GM12892 (cell line): Measurements from ENCODE around the gene C2CD5.
A peak's percentile ranks its signal among the peaks of the same experiment; 100 is the strongest.

Source experiments
- DNase-seq: peaks from one replicate; pipeline ENCODE4 v3.0.0; 2011; ENCODE audit not compliant: insufficient read length
- FAIRE-seq: peaks from 2 replicates; lab custom pipeline; 2011; peaks lifted over from hg19 to GRCh38; lab: Jason Lieb, UNC
- POLR2A ChIP-seq: IDR thresholded peaks from 2 replicates; pipeline ENCODE4 v1.6.1; 2011; ENCODE audit warnings: low read depth, low read length, control low read depth
- POLR2AphosphoS5 ChIP-seq: IDR thresholded peaks from 2 replicates; pipeline ENCODE4 v1.6.1; 2011; ENCODE audit warnings: low read depth, low read length, control low read depth
- TAF1 ChIP-seq: IDR thresholded peaks from 2 replicates; pipeline ENCODE4 v1.6.1; 2011; ENCODE audit warnings: low read depth, mild to moderate bottlenecking, control low read depth, low read length, borderline replicate concordance

C2CD5 gene

GRCh38 chr12:22532317-22532716, 12.0 kb downstream of the C2CD5 start:
- DNase-seq (no peak), FAIRE-seq (no peak)
- TF ChIP-seq POLR2A (no peak), TAF1 (no peak)

DNA sequence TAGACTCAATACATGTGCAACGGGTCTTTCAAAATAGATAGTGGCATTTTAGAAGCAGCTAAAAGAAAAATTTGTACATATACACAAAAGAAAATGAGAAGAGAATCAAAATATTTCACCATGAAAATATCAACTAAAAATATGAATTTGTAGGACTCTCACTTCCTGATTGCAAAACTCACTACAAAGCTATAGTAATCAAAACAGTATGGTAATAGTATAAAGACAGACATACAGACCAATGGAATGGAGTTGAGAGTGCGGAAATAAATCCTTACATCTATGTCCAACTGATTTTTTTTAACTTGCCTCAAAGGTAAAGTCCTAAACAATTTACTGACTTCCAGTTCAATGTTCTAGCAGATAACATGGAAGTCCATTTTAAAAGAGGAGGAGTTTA, 13.1 kb downstream of the C2CD5 start:
- TF ChIP-seq TAF1 (no peak), POLR2AphosphoS5 (no peak), POLR2A (no peak)
- FAIRE-seq (peak; percentile 77), DNase-seq (no peak)

DNA sequence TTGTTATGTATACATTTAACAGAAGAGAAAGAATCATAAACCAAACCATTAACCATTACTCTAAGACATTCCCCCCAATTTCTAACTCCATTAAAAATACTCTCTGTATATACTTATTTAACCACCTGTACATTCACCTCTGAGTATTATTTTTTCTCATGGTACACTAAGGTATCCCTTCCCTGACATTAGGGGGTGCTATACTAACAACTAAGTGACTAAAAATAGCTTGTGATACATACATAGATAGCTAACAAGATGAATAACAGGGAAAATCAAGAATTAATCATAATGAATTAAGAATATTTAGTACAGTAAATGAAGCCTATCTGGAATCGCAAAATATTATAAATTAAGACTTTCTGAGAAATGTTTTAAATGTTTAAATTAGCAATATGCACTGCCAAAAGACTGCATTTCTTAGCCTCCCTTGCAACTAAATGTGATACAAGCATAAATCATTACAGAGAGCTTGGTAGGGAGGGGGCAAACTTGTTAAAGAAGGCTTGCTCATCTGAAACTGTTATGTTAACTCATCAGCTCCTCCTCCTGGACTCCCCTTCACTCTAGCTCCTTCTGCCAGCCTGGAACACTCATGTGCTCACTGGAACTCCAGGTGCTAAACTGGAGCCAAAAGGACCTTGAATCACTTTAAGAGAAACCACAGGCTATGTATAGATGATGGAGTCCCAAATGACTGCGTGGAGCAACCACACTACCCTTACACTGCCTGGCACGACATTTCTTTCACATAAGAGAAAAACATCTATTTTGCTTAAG, 14.9 kb downstream of the C2CD5 start:
- TF ChIP-seq POLR2AphosphoS5: no peak
- no peak for TF ChIP-seq TAF1
- no peak for TF ChIP-seq POLR2A
- FAIRE-seq (peak; percentile 30), DNase-seq (no peak)

GRCh38 chr12:22527999-22528398, 16.3 kb downstream of the C2CD5 start:
- TF ChIP-seq POLR2AphosphoS5 (no peak), POLR2A (no peak), TAF1 (no peak)
- DNase-seq (no peak), FAIRE-seq (no peak)

GRCh38 chr12:22526836-22527235, 17.5 kb downstream of the C2CD5 start:
- DNase-seq: no peak
- TF ChIP-seq POLR2AphosphoS5 (no peak), POLR2A (no peak), TAF1 (no peak)
- no peak for FAIRE-seq

DNA sequence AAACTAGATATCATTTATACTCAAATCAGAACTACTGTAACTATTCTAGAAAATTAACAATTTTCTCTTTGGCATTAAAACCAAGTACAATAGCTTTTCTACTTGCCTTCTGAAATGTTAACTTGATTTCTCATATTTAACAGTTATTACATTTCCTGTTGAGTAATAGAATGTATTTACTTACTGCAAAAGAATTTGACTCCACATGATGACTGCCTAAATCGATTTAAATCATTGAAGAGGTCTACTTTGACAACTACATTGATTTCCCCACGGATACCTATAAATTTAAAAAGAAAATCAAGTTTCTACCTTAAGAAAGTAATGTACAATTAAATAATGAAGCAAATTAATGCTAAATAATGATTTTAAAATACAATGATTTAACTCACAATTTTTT, 18.9 kb downstream of the C2CD5 start:
- FAIRE-seq: no peak
- no peak for TF ChIP-seq POLR2AphosphoS5
- no peak for TF ChIP-seq POLR2A
- TF ChIP-seq TAF1: no peak
- no peak for DNase-seq

GRCh38 chr12:22518998-22519397, 25.3 kb downstream of the C2CD5 start:
- TF ChIP-seq POLR2A (no peak), POLR2AphosphoS5 (no peak), TAF1 (no peak)

GRCh38 chr12:22518060-22518719, 26.2 kb downstream of the C2CD5 start:
- DNase-seq (no peak), FAIRE-seq (peak; percentile 5)
- TF ChIP-seq POLR2A: no peak
- TF ChIP-seq TAF1: no peak
- no peak for TF ChIP-seq POLR2AphosphoS5

More at GRCh38 chr12:22518998-22519397, 25.3 kb downstream of the C2CD5 start:
- DNase-seq (no peak), FAIRE-seq (no peak)

DNA sequence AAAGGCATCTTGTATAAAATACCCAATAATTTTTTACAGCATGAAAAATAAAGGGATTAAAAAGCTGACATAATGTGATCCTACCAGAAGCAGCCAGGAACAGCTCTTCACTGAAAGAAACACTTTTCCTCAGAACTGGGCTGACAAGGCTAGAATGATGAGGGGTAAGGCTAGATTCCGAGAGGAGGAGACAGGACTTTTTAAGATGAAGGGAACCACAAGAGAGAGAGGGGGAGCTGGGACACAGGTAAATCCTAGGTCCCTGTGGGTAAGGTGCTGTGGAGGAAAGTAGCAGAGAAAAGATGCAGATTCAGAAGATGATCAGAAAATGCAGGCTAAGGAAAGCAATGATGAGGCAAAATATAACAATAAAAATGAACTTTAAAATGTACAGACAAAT, 29.5 kb downstream of the C2CD5 start:
- DNase-seq (no peak), FAIRE-seq (no peak)
- TF ChIP-seq POLR2A (no peak), TAF1 (no peak), POLR2AphosphoS5 (no peak)

- FAIRE-seq (no peak), DNase-seq (no peak)
- TF ChIP-seq POLR2AphosphoS5 (no peak), POLR2A (no peak), TAF1 (no peak)
These were observed 38.5 kb downstream of the C2CD5 start for GRCh38 chr12:22505826-22506225.

DNA sequence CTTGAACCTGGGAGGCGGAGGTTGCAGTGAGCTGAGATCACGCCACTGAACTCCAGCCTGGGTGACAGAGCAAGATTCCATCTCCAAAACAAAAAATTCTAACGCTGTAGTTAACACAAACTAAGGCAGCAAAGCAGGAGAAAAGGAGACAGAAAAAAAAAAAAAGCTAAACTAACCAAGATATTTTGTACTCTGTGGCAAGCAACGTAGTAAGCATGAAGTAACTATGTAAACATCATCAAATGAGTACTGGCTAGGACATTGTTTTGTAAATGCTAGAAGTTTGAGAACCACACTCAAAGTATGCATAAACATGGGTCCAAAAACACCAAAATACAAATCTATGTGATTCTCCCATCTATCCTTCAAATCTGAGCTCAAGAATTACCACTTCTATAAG, 44.2 kb downstream of the C2CD5 start:
- no peak for DNase-seq
- no peak for TF ChIP-seq TAF1
- TF ChIP-seq POLR2A: no peak
- no peak for TF ChIP-seq POLR2AphosphoS5
- no peak for FAIRE-seq

DNA sequence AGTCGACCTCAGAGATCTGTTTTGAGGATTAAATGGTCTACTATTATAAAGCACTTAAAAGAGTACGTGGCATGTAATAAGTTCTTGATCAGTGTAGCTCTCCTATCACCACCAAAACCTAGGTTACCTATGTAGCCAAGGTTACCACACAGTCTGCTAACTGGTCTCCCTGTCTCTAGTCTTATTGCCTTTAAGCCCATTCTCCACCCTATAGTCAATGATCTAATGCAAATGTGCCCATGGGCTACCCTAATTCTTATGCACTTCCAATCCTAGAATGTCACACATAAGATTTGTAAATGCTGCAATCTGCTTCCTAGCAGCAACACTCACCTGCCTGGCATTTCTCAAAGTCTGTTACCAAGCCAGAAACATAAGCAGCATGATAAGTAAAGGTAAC, 44.9 kb downstream of the C2CD5 start:
- DNase-seq (no peak), FAIRE-seq (no peak)
- TF ChIP-seq TAF1 (no peak), POLR2AphosphoS5 (no peak), POLR2A (no peak)
